IMR-90 (cell line): ENCODE data around the gene DCUN1D1. TPM values are rescaled to one million over a fixed set of nuclear protein-coding genes. Genes with fewer than 3 reads are reported as not detected.

Experiments used
- ATAC-seq: fragments of 200-7000 bp; cut with Tn5 transposase; 2 replicates; pipeline ENCODE4 v1.9.1; 2020; ENCODE audit warnings: low read depth, mild to moderate bottlenecking, moderate library complexity
- BruUV-seq: library from RNA; stranded (reverse); fragments of 400-500 nt; replicated peaks from 2 replicates; lab custom pipeline; 2021; lab: Mats Ljungman, UMichigan
- CTCF ChIA-PET: fragments of 300-600 bp; formaldehyde crosslinking; extraction: SDS; loops from one replicate; lab custom pipeline; 2021; ENCODE audit warnings: antibody characterized with exemption; lab: Yijun Ruan, JAX
- POLR2A ChIA-PET: fragments of 300-600 bp; sonication (Branson Sonifier 250); formaldehyde crosslinking; loops from one replicate; lab custom pipeline; 2022; ENCODE audit warnings: antibody characterized with exemption; ENCODE audit not compliant: unreplicated experiment; lab: Charles Lee
- DNase-seq: peaks from one replicate; pipeline ENCODE4 v3.0.0; 2013
- H2AFZ ChIP-seq: replicated peaks from 2 replicates; pipeline ENCODE3; 2013; ENCODE audit warnings: low read length, mild to moderate bottlenecking; ENCODE audit not compliant: poor library complexity
- H2AK5ac ChIP-seq: 2 replicates; pipeline ENCODE4 v1.6.1; 2013; ENCODE audit warnings: low read depth, low read length, inconsistent platforms
- H2AK9ac ChIP-seq: replicated peaks from 2 replicates; pipeline ENCODE3; 2013; ENCODE audit warnings: mild to moderate bottlenecking, low read depth, low read length, moderate library complexity; ENCODE audit not compliant: poor library complexity
- H2BK120ac ChIP-seq: 2 replicates; pipeline ENCODE4 v1.6.1; 2013; ENCODE audit warnings: low read depth, low read length, inconsistent platforms
- H2BK15ac ChIP-seq: 3 replicates; pipeline ENCODE4 v1.6.1; 2013; ENCODE audit warnings: low read depth, low read length, inconsistent platforms
- H2BK20ac ChIP-seq: 2 replicates; pipeline ENCODE4 v1.6.1; 2013; ENCODE audit warnings: low read depth, mild to moderate bottlenecking, inconsistent platforms, low read length, moderate library complexity
- H2BK5ac ChIP-seq: 2 replicates; pipeline ENCODE4 v1.6.1; 2013; ENCODE audit warnings: mild to moderate bottlenecking, low read depth, low read length, inconsistent platforms; ENCODE audit not compliant: poor library complexity, severe bottlenecking
- H3K14ac ChIP-seq: replicated peaks from 2 replicates; pipeline ENCODE4 v1.6.1; 2013; ENCODE audit warnings: low read depth, low read length, inconsistent platforms
- H3K18ac ChIP-seq: 2 replicates; pipeline ENCODE4 v1.6.1; 2013; ENCODE audit warnings: low read depth, low read length, control low read depth
- H3K23ac ChIP-seq: 2 replicates; pipeline ENCODE4 v1.6.1; 2013; ENCODE audit warnings: low read depth, low read length, inconsistent platforms
- H3K27ac ChIP-seq: 2 replicates; pipeline ENCODE4 v1.5.1; 2013; ENCODE audit warnings: mild to moderate bottlenecking, control low read depth, low read length; ENCODE audit not compliant: insufficient read depth
- H3K27me3 ChIP-seq: 2 replicates; pipeline ENCODE4 v1.6.1; 2013; ENCODE audit warnings: low read length; ENCODE audit not compliant: control insufficient read depth, insufficient read depth
- H3K36me3 ChIP-seq: 2 replicates; pipeline ENCODE4 v1.6.1; 2013; ENCODE audit warnings: low read length, mixed read lengths; ENCODE audit not compliant: control insufficient read depth, insufficient read depth
- H3K4ac ChIP-seq: 2 replicates; pipeline ENCODE4 v1.6.1; 2013; ENCODE audit warnings: low read depth, low read length, inconsistent platforms
- H3K4me1 ChIP-seq: 2 replicates; pipeline ENCODE4 v1.6.1; 2013; ENCODE audit warnings: low read length, mixed read lengths; ENCODE audit not compliant: control insufficient read depth, insufficient read depth
- H3K4me2 ChIP-seq: 2 replicates; pipeline ENCODE4 v1.6.1; 2013; ENCODE audit warnings: low read depth, mild to moderate bottlenecking, control low read depth, low read length, moderate library complexity
- H3K4me3 ChIP-seq: 2 replicates; pipeline ENCODE4 v1.5.1; 2013; ENCODE audit warnings: low read depth, mild to moderate bottlenecking, control low read depth, low read length, moderate library complexity; ENCODE audit not compliant: insufficient read depth
- H3K56ac ChIP-seq: 2 replicates; pipeline ENCODE4 v1.6.1; 2013; ENCODE audit warnings: low read length, inconsistent platforms; ENCODE audit not compliant: insufficient read depth; ENCODE audit errors: extremely low read depth
- H3K79me1 ChIP-seq, 2 experiments: 2 replicates each; pipeline ENCODE4 v1.6.1; 2013; ENCODE audit warnings: low read length in 2 of 2, inconsistent platforms in 1 of 2, low read depth in 1 of 2
- H3K9ac ChIP-seq: 2 replicates; pipeline ENCODE4 v1.6.1; 2013; ENCODE audit warnings: low read depth, low read length, control low read depth
- H3K9me1 ChIP-seq: 2 replicates; pipeline ENCODE4 v1.6.1; 2013; ENCODE audit warnings: low read length, inconsistent platforms; ENCODE audit not compliant: insufficient read depth
- H3K9me3 ChIP-seq: 2 replicates; pipeline ENCODE4 v1.6.1; 2013; ENCODE audit warnings: low read length; ENCODE audit not compliant: control insufficient read depth, insufficient read depth
- H4K20me1 ChIP-seq: 2 replicates; pipeline ENCODE4 v1.6.1; 2013; ENCODE audit warnings: low read length, inconsistent platforms; ENCODE audit not compliant: insufficient read depth
- H4K5ac ChIP-seq: 2 replicates; pipeline ENCODE4 v1.6.1; 2013; ENCODE audit warnings: mild to moderate bottlenecking, low read depth, low read length, control low read depth
- H4K8ac ChIP-seq, 2 experiments: 2 replicates each; pipeline ENCODE4 v1.6.1; 2013; ENCODE audit warnings: low read depth in 2 of 2, low read length in 2 of 2, control low read depth in 1 of 2, inconsistent platforms in 1 of 2
- H4K91ac ChIP-seq: 2 replicates; pipeline ENCODE4 v1.6.1; 2013; ENCODE audit warnings: low read depth, low read length, inconsistent platforms; ENCODE audit not compliant: insufficient read depth
- ELK1 ChIP-seq: fragments of 150-350 bp; IDR thresholded peaks from 2 replicates; pipeline ENCODE4 v1.6.1; 2016; ENCODE audit warnings: low read depth, mild to moderate bottlenecking, low read length, moderate library complexity, borderline replicate concordance
- FOS ChIP-seq: fragments of 150-350 bp; IDR thresholded peaks from 2 replicates; pipeline ENCODE4 v1.6.1; 2016; ENCODE audit warnings: low read depth, low read length
- WGBS, 2 experiments: methylation state at CpG; one replicate each; pipeline versions ENCODE4 v1.1.5 to v1.1.7; 2013; ENCODE audit warnings: missing lambda C conversion rate in 2 of 2; ENCODE audit not compliant: insufficient read length in 1 of 2; ENCODE audit errors: extremely low coverage in 2 of 2; 5-methylcytosine and 5-hydroxymethylcytosine counted together
- dilution Hi-C: fragments of 300-500 bp; cut with HindIII; formaldehyde crosslinking; loops from one replicate; pipeline ENCODE4 v1.14.3; 2018; ENCODE audit warnings: low sequenced_read_pairs; ENCODE audit not compliant: unreplicated experiment
- in situ Hi-C: fragments of 300-500 bp; cut with MboI; formaldehyde crosslinking; loops from 3 replicates; pipeline ENCODE4 v1.14.3; 2019; ENCODE audit warnings: low sequenced_read_pairs, inconsistent platforms, mixed read lengths
- intact Hi-C: fragments of 100-400 bp; cut with micrococcal nuclease; formaldehyde crosslinking; loops from 2 replicates; pipeline ENCODE4 v1.10.0; 2022
- polyA plus RNA-seq, 3 experiments: library from polyadenylated mRNA; depleted of rRNA; stranded (reverse); fragments of >200 nt; gene quantifications; 2 replicates each; pipeline ENCODE4 v1.2.3, GENCODE V29; 2012; ENCODE audit warnings: low replicate concordance in 1 of 3
- total RNA-seq: library from RNA; depleted of rRNA; stranded (reverse); fragments of >200 nt; gene quantifications from 2 replicates; pipeline ENCODE4 v1.2.3, GENCODE V29; 2012

The DCUN1D1 gene
- total and polyA plus RNA-seq, 2 of the 4 experiments (the other 2 are of a cell fraction) = 12.5 to 17.7 TPM

GRCh38 chr3:182986021-182986420 lies 5.7 kb upstream of the DCUN1D1 start:
- no peak overlapping the region for H2AK5ac ChIP-seq
- H3K27ac ChIP-seq = no peak overlapping the region
- H3K4me1 ChIP-seq = peaks cover 2% of the 10 kb centered on the region; the same call in 1 of the 2 replicates
- dilution Hi-C loops (no loop called here), in situ Hi-C loops (no loop called here), intact Hi-C loops (no loop called here)
- H2BK5ac ChIP-seq = no peak overlapping the region
- no peak overlapping the region for H2BK20ac ChIP-seq
- H4K5ac ChIP-seq = no peak overlapping the region
- DNase-seq (no peak), ATAC-seq (no peak)
- H4K91ac ChIP-seq = no peak overlapping the region
- H4K20me1 ChIP-seq = no peaks in the 10 kb centered on the region
- H3K18ac ChIP-seq = no peak overlapping the region
- H2AK9ac ChIP-seq = no peak overlapping the region
- WGBS, 2 experiments = 60% methylated on average over 1 of the region's 6 CpGs; no CpG with 5 or more reads in 1 of the 2 experiments
- no peak overlapping the region for H3K14ac ChIP-seq
- no peak overlapping the region for H3K4me2 ChIP-seq
- no peaks in the 10 kb centered on the region for H3K79me1 ChIP-seq
- no peak overlapping the region for H2BK120ac ChIP-seq
- no peak overlapping the region for H3K4me3 ChIP-seq
- BruUV-seq = no TSS peak
- no peaks in the 10 kb centered on the region for H3K9me3 ChIP-seq
- CTCF ChIA-PET = no interaction called here
- POLR2A ChIA-PET = no interaction called here
- no peaks in the 10 kb centered on the region; the same call in 1 of the 2 replicates for H3K9me1 ChIP-seq
- no peak for TF ChIP-seq FOS
- no peak for TF ChIP-seq ELK1
- H3K27me3 ChIP-seq = no peaks in the 10 kb centered on the region
- no peak overlapping the region for H3K23ac ChIP-seq
- H3K56ac ChIP-seq = no peak overlapping the region
- no peak overlapping the region for H3K4ac ChIP-seq
- no peak overlapping the region for H2AFZ ChIP-seq
- no peak overlapping the region for H2BK15ac ChIP-seq
- no peak overlapping the region for H4K8ac ChIP-seq
- H3K9ac ChIP-seq = no peak overlapping the region
- H3K36me3 ChIP-seq = no peaks in the 10 kb centered on the region
